A375 (cell line): ENCODE measurements around the gene RBMY1B. TPM values are rescaled to one million over a fixed set of nuclear protein-coding genes. Genes with fewer than 3 reads are reported as not detected.

Experiments
- total RNA-seq: library from RNA; depleted of rRNA; stranded (reverse); fragments of >200 nt; shearing (Covaris generic); gene quantifications from 2 replicates; pipeline ENCODE4 v1.2.3, GENCODE V29; 2014; rRNA removed

The RBMY1B gene
- not detected in 2 replicates for total RNA-seq

GRCh38 chrY:21511038-21511437, at the start of gene RBMY1B:
Gene RBMY1B, plus strand, starts transcription at chrY:21511338. Its CDS starts 2,013 bp downstream, at chrY:21513351.

GRCh38 chrY:21534579-21534978, 23.4 kb downstream of the RBMY1B start, which contains the start of gene RBMY1A1:
Gene RBMY1A1, plus strand, starts transcription at chrY:21534879. Its CDS starts 2,013 bp downstream, at chrY:21536892.

Other genes with a start within 250 kb of the RBMY1B start
- not detected in 2 replicates for gene RBMY1A1, start 23.5 kb downstream of the RBMY1B start, total RNA-seq